Measurements from ENCODE around the gene ARHGAP24. TPM values are rescaled to one million over a fixed set of nuclear protein-coding genes. Genes with fewer than 3 reads are reported as not detected.
A peak's percentile ranks its signal among the peaks of the same experiment; 100 is the strongest.

The ARHGAP24 gene
- total and polyA plus RNA-seq, 2 experiments from 2014 or later = 0.21 to 0.36 TPM

GRCh38 chr4:85929961-85930665 lies 455.2 kb downstream of the ARHGAP24 start:
- H3K27ac Mint-ChIP-seq = peak overlapping the region; percentile 80; the same call in 1 of the 2 replicates
- peak overlapping the region; percentile 41 for H3K4me3 ChIP-seq
- peak overlapping the region; percentile 72 for H2AFZ ChIP-seq
- H3K4me1 ChIP-seq (ENCODE audit: insufficient read depth) = peaks cover 44% of the 10 kb centered on the region
- no peaks in the 10 kb centered on the region for H3K79me2 ChIP-seq (replicated peaks; ENCODE audit: insufficient read depth)
- no peaks in the 10 kb centered on the region for H3K27me3 ChIP-seq (ENCODE audit: insufficient read depth)
- TF ChIP-seq ZNF331 (CRISPR knock-in tag; IDR thresholded peaks at IDR 0.05; ENCODE audit: low read depth) (no peak), POLR2AphosphoS5 (IDR thresholded peaks at IDR 0.05; ENCODE audit: low read depth) (no peak)
- DNase-seq (ENCODE audit: low spot score) (peak; percentile 68), ATAC-seq (peak; percentile 88)
- H3K36me3 ChIP-seq (ENCODE audit: insufficient read depth) = no peaks in the 10 kb centered on the region
- peak overlapping the region; percentile 67 for H3K4me3 Mint-ChIP-seq
- H3K4me1 Mint-ChIP-seq = peaks cover 49% of the 10 kb centered on the region
- 0 out of 2 replicates have a peak overlapping the region, but pooled peaks have one; percentile 64 for H3K27ac ChIP-seq (ENCODE audit: low read depth)
- no peaks in the 10 kb centered on the region for H3F3A ChIP-seq (replicated peaks; ENCODE audit: low read depth)
- peak overlapping the region; percentile 69 for H3K4me2 ChIP-seq
- no peaks in the 10 kb centered on the region for H3K36me3 Mint-ChIP-seq (ENCODE audit: low read depth)
- H3K9me2 ChIP-seq (ENCODE audit: insufficient read depth) = no peaks in the 10 kb centered on the region; the same call in 1 of the 2 replicates
- no peaks in the 10 kb centered on the region for H3K9me3 Mint-ChIP-seq
- no peaks in the 10 kb centered on the region for H4K20me1 ChIP-seq (replicated peaks; ENCODE audit: insufficient read depth)
- H3K27me3 Mint-ChIP-seq (ENCODE audit: insufficient read depth, low read depth, poor library complexity) = peaks cover 5% of the 10 kb centered on the region

DNA sequence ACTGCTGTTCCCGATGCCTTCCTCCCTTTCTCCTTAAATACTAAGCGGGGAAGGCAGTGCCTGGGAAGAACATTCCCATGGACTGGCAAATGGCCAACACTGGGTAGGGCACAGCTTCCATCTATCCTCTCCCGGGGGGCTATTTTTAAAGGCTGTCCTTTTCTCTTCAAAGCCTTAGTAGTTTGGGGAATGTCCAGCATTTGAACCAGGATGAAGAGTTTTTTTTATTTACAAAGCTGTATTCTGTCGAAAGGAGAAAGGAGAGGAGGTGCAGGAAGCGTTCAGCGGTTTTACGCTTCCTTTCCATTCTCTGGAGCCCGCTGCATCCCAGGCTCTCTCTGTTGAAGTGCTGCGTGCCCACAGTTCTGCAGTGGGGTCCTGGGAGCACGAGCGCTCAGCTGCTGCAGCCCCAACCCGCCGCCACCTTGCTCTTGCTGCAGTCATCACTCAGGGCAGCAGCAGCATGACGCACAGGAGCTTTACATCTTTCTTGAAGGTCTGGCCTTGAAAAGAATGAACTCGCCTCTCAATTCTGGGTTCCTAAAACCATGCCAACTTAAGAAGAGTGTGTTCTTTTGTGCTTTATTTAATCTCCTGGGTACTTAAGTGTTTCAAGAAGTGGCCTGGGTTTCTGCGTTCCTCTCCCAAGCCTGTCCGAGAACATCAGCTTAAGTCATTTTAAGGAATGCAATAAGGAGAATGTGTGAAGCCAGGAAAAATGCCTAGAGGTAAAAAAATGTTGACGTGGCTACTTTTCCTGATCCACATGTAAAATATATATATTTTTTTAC lies 457.7 kb downstream of the ARHGAP24 start:
- Mint-ChIP-seq H3K36me3 (ENCODE audit: low read depth) (no peaks in the 10 kb centered on the region), H3K27me3 (ENCODE audit: insufficient read depth, low read depth, poor library complexity) (peaks cover 5% of the 10 kb centered on the region), H3K27ac (peak overlapping the region; percentile 19; the same call in 1 of the 2 replicates), H3K9me3 (no peaks in the 10 kb centered on the region), H3K4me1 (peaks cover 49% of the 10 kb centered on the region), H3K4me3 (no peak overlapping the region)
- peaks cover 44% of the 10 kb centered on the region for H3K4me1 ChIP-seq (ENCODE audit: insufficient read depth)
- ATAC-seq = peak; percentile 41
- peak overlapping the region; percentile 90; the same call in 1 of the 2 replicates for H2AFZ ChIP-seq
- TF ChIP-seq NANOG (IDR thresholded peaks at IDR 0.05; ENCODE audit: borderline replicate concordance) (no peak), CREB1 (CRISPR knock-in tag; IDR thresholded peaks at IDR 0.05; ENCODE audit: low read depth) (no peak), ETS1 (IDR thresholded peaks at IDR 0.05) (no peak), EZH2phosphoT487 (IDR thresholded peaks at IDR 0.05; ENCODE audit: unreplicated experiment) (no peak)
- TF ChIP-seq, protein P1, sequence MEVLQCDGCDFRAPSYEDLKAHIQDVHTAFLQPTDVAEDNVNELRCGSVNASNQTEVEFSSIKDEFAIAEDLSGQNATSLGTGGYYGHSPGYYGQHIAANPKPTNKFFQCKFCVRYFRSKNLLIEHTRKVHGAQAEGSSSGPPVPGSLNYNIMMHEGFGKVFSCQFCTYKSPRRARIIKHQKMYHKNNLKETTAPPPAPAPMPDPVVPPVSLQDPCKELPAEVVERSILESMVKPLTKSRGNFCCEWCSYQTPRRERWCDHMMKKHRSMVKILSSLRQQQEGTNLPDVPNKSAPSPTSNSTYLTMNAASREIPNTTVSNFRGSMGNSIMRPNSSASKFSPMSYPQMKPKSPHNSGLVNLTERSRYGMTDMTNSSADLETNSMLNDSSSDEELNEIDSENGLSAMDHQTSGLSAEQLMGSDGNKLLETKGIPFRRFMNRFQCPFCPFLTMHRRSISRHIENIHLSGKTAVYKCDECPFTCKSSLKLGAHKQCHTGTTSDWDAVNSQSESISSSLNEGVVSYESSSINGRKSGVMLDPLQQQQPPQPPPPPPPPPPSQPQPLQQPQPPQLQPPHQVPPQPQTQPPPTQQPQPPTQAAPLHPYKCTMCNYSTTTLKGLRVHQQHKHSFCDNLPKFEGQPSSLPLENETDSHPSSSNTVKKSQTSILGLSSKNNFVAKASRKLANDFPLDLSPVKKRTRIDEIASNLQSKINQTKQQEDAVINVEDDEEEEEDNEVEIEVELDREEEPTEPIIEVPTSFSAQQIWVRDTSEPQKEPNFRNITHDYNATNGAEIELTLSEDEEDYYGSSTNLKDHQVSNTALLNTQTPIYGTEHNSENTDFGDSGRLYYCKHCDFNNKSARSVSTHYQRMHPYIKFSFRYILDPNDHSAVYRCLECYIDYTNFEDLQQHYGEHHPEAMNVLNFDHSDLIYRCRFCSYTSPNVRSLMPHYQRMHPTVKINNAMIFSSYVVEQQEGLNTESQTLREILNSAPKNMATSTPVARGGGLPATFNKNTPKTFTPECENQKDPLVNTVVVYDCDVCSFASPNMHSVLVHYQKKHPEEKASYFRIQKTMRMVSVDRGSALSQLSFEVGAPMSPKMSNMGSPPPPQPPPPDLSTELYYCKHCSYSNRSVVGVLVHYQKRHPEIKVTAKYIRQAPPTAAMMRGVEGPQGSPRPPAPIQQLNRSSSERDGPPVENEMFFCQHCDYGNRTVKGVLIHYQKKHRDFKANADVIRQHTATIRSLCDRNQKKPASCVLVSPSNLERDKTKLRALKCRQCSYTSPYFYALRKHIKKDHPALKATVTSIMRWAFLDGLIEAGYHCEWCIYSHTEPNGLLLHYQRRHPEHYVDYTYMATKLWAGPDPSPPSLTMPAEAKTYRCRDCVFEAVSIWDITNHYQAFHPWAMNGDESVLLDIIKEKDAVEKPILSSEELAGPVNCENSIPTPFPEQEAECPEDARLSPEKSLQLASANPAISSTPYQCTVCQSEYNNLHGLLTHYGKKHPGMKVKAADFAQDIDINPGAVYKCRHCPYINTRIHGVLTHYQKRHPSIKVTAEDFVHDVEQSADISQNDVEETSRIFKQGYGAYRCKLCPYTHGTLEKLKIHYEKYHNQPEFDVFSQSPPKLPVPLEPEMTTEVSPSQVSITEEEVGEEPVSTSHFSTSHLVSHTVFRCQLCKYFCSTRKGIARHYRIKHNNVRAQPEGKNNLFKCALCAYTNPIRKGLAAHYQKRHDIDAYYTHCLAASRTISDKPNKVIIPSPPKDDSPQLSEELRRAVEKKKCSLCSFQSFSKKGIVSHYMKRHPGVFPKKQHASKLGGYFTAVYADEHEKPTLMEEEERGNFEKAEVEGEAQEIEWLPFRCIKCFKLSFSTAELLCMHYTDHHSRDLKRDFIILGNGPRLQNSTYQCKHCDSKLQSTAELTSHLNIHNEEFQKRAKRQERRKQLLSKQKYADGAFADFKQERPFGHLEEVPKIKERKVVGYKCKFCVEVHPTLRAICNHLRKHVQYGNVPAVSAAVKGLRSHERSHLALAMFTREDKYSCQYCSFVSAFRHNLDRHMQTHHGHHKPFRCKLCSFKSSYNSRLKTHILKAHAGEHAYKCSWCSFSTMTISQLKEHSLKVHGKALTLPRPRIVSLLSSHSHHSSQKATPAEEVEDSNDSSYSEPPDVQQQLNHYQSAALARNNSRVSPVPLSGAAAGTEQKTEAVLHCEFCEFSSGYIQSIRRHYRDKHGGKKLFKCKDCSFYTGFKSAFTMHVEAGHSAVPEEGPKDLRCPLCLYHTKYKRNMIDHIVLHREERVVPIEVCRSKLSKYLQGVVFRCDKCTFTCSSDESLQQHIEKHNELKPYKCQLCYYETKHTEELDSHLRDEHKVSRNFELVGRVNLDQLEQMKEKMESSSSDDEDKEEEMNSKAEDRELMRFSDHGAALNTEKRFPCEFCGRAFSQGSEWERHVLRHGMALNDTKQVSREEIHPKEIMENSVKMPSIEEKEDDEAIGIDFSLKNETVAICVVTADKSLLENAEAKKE (CRISPR knock-in tag; IDR thresholded peaks at IDR 0.05) = no peak
- peak overlapping the region; percentile 70; the same call in 1 of the 2 replicates for H3K27ac ChIP-seq (ENCODE audit: low read depth)
- no peaks in the 10 kb centered on the region for H3K36me3 ChIP-seq (ENCODE audit: insufficient read depth)
- H3K27me3 ChIP-seq (ENCODE audit: insufficient read depth) = no peaks in the 10 kb centered on the region
- no peak overlapping the region for H3K4me2 ChIP-seq
- H3F3A ChIP-seq (replicated peaks; ENCODE audit: low read depth) = no peaks in the 10 kb centered on the region
- no peak overlapping the region for H3K4me3 ChIP-seq
- no peaks in the 10 kb centered on the region; the same call in 1 of the 2 replicates for H3K9me2 ChIP-seq (ENCODE audit: insufficient read depth)
- DNase-seq (ENCODE audit: low spot score) = no peak
- H3K79me2 ChIP-seq (replicated peaks; ENCODE audit: insufficient read depth) = no peaks in the 10 kb centered on the region
- H4K20me1 ChIP-seq (replicated peaks; ENCODE audit: insufficient read depth) = no peaks in the 10 kb centered on the region
